ENCODE data around the gene NME8. TPM values are rescaled to one million over a fixed set of nuclear protein-coding genes. Genes with fewer than 3 reads are reported as not detected.

The NME8 gene
- not detected in 2 replicates for total RNA-seq

DNA sequence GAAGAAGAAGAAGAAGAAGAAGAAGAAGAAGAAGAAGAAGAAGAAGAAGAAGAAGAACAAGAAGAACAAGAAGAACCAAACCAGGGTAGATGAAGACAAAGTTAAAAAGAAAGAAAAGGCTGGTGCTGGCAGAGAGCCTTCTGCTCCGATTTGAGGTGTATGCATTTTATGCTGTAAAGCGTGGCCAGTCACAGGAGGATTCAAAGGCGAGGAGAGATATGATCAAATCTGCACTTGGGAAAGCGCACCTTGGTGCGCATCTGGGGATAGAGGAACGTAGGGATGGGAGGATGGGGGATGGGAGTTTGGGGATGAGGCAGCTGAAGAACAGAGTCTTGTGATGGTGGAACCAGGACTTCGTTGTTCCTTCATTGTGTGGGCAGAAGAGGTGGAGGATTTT lies at the start of gene NME8:
Gene NME8, plus strand, starts transcription at position 301 of the 400 bp plus-strand sequence. CDS start 1,670 bp downstream, outside the sequence.

GRCh38 chr7:37916673-37917660 lies 68.6 kb downstream of the NME8 start, which contains the start of gene SFRP4:
TSS of gene SFRP4 (minus strand) at chr7:37916817. CDS start at chr7:37916537, 280 bp downstream.

DNA sequence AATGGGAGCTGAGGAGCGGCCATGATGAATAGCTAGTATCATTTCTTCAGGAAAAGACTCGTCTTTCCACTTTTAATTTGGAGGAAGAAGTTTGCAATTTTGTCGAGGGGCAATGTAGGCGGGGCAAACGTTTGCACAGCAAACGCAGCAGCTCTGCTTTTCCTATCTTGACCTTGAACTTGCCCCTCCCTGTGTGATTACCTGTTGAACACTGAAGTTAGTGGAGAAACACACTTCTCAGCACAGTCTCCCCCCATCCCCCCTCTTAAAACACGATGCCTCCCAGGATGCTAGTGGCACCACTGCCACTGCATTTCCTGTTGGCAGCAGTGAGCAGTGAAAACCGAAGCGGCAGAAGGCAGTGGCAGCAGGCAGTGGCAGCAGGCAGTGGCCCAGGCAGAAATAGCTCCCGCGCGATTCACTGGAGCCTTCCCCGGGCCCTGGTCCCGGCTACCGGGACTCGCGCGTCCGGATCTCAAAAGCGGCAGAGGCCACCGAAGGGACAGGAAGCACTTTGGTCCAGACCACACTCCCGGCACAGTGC lies 72.0 kb downstream of the NME8 start, which contains the start of gene EPDR1:
Gene EPDR1, plus strand, starts transcription at position 336 of the 544 bp plus-strand sequence. CDS start 300 bp downstream, outside the sequence.

Other genes starting within 250 kb of the NME8 start
- gene GPR141, start 164.8 kb upstream of the NME8 start, total RNA-seq = not detected in 2 replicates
- gene SFRP4, start 68.2 kb downstream of the NME8 start, total RNA-seq = 72.7 and 95.2 TPM in 2 replicates
- gene EPDR1, start 72.0 kb downstream of the NME8 start, total RNA-seq = 43.8 and 113 TPM in 2 replicates

All from smooth muscle cell of the pulmonary artery (primary cell).